Measurements from ENCODE around the gene COX17.

COX17 gene

DNA sequence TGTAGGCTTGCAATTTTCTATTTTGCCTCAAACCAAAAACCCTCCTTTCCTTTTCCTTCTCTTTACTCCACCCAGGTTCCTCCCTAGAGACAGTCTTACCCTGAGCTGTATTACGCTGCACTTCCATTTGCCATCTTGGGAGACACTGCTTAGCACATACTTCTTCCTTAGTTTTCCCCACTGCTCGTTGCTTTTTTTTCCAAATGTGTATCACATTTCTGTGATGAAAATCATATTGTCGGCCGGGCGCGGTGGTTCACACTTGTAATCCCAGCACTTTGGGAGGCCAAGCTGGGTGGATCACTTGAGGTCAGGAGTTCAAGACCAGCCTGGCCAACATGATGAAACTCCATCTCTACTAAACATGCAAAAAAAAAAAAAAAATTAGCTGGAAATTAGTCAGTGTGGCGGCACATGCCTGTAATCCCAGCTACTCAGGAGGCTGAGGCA, 46.3 kb downstream of the COX17 start:
- H3K4me3 ChIP-seq (ENCODE audit: low read length), result no peak overlapping the region
- no peaks in the 10 kb centered on the region for H3K36me3 ChIP-seq (ENCODE audit: insufficient read depth, low read length)
- H3K9ac ChIP-seq (ENCODE audit: low read depth, low read length), result no peak overlapping the region
- H3K27ac ChIP-seq (ENCODE audit: low read depth, low read length), result no peak overlapping the region
- WGBS, result 96% methylated on average over 7 of the region's 7 CpGs
- H3K4me1 ChIP-seq (ENCODE audit: insufficient read depth, low read length), result 0 out of 2 replicates have a peak, but pooled peaks cover 2% of the 10 kb centered on the region
- H3K9me3 ChIP-seq (ENCODE audit: insufficient read depth, low read depth, low read length), result no peaks in the 10 kb centered on the region
- H3K27me3 ChIP-seq (ENCODE audit: insufficient read depth, low read length), result no peaks in the 10 kb centered on the region

DNA sequence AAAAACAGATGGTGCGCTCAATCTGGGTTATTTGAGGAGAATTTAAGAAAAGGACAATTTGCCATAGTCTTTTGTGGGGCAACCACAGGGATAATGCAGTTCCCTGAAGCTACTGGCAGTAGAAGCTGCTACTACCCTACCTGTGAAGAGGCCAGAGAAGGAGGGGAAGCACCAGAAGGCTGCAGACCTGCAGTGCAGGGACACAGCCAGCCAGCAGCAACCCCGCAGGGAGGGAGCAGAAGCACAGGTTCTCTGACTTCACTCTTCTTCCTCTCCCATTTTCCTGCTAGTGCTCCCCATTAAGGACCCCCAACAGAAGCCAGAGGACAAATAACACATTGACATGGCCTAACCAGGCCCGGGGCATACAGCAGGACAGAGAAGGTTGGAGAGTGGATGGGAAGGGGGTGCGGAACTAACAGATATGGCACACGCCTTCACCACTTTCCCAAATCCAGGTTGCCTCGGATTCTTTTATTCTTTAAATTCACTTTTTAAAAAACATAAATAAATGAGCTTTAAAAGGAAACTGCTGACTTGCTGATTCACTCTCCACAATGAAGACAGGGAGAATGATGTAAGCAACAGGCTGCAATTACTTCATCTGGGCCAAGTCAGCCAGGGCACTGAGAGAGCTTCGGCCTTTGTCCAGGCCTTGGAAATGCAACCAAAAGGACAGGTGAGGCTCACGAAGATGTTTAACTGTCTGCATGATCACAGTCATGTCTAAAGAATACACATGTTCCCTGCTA, 46.9 kb downstream of the COX17 start:
- WGBS, result 92% methylated on average over 7 of the region's 8 CpGs
- 0 out of 2 replicates have a peak, but pooled peaks cover 2% of the 10 kb centered on the region for H3K4me1 ChIP-seq (ENCODE audit: insufficient read depth, low read length)
- H3K9me3 ChIP-seq (ENCODE audit: insufficient read depth, low read depth, low read length), result no peaks in the 10 kb centered on the region
- H3K27me3 ChIP-seq (ENCODE audit: insufficient read depth, low read length), result no peaks in the 10 kb centered on the region
- H3K36me3 ChIP-seq (ENCODE audit: insufficient read depth, low read length), result no peaks in the 10 kb centered on the region
- H3K9ac ChIP-seq (ENCODE audit: low read depth, low read length), result no peak overlapping the region
- H3K4me3 ChIP-seq (ENCODE audit: low read length), result no peak overlapping the region
- no peak overlapping the region for H3K27ac ChIP-seq (ENCODE audit: low read depth, low read length)

DNA sequence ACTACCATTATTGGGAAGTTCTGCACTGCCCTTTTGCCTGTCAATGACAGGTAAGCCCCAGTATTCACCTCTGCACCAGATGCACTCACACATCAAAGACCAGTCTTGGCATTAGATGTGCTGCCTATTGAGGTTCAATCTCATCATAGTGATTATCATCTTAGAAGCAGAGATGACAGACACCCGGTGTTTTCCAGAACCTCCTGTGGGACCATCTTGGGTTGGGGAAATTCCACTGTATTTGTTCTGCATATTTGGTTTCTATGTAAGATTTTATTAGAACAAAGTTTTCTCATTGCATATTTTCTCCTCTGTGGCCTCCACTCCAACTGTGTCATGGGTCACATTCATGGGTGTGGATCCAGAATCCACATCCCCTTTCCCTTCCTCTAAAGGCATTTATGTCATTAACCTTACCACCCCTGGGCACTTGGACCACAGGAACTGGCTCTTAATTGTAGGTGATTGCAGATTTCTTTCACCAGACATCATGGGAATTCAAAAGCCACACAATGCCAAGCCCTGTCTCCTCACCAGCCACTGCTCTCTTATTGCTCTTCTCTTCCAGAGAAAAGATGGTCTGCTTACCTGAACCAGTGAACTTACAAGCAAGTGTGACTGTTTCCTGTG, 48.3 kb downstream of the COX17 start:
- Histone ChIP-seq H3K36me3 (ENCODE audit: insufficient read depth, low read length) (no peaks in the 10 kb centered on the region), H3K9ac (ENCODE audit: low read depth, low read length) (no peak overlapping the region), H3K27me3 (ENCODE audit: insufficient read depth, low read length) (no peaks in the 10 kb centered on the region), H3K4me3 (ENCODE audit: low read length) (no peak overlapping the region), H3K4me1 (ENCODE audit: insufficient read depth, low read length) (0 out of 2 replicates have a peak, but pooled peaks cover 2% of the 10 kb centered on the region), H3K9me3 (ENCODE audit: insufficient read depth, low read depth, low read length) (no peaks in the 10 kb centered on the region), H3K27ac (ENCODE audit: low read depth, low read length) (no peak overlapping the region)
- 100% methylated on average over 1 of the region's 1 CpG for WGBS

DNA sequence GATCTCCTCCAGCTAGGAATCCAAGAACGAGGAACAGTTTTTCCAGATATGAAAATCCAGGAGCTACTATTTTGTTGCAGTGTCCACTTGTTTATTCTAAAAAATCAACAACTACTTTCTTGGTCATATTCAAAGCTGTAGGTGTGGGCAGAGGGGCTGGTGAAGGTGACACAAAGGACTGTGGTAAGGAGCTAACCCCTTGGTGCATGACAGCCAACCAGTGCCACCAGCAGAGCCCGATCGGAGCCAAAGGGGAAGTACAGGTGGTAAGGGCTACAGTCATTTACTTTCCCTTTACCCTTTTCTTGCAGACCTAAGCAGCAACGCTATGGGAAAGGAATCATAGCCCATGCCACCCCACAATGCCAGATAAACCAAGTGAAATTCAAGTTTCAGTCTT, 48.8 kb downstream of the COX17 start:
- Histone ChIP-seq H3K9me3 (ENCODE audit: insufficient read depth, low read depth, low read length) (no peaks in the 10 kb centered on the region), H3K9ac (ENCODE audit: low read depth, low read length) (no peak overlapping the region), H3K36me3 (ENCODE audit: insufficient read depth, low read length) (no peaks in the 10 kb centered on the region), H3K27ac (ENCODE audit: low read depth, low read length) (no peak overlapping the region), H3K4me1 (ENCODE audit: insufficient read depth, low read length) (0 out of 2 replicates have a peak, but pooled peaks cover 2% of the 10 kb centered on the region), H3K4me3 (ENCODE audit: low read length) (no peak overlapping the region), H3K27me3 (ENCODE audit: insufficient read depth, low read length) (no peaks in the 10 kb centered on the region)
- WGBS, result 96% methylated on average over 4 of the region's 4 CpGs

DNA sequence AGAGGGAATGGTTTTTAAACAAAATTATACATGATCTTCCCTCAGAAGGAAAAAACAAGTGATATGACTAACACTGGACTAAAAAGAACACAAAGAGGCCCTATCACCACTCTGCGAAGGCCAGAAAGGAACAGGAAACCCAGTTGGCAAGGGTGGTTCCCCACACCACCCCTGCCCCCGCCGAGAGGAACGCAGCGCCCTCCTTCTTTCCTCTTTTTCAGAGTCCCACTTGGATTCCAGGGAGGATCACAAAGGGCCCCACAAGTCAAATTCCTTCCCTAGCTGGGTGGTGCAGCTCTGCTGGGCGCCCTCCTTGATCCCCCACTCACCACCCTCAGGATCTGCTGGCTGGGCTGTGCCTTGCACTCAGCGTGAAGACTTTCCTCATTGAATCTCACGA, 49.7 kb downstream of the COX17 start:
- Histone ChIP-seq H3K4me3 (ENCODE audit: low read length) (no peak overlapping the region), H3K27ac (ENCODE audit: low read depth, low read length) (no peak overlapping the region), H3K4me1 (ENCODE audit: insufficient read depth, low read length) (0 out of 2 replicates have a peak, but pooled peaks cover 2% of the 10 kb centered on the region), H3K9ac (ENCODE audit: low read depth, low read length) (no peak overlapping the region), H3K27me3 (ENCODE audit: insufficient read depth, low read length) (no peaks in the 10 kb centered on the region), H3K9me3 (ENCODE audit: insufficient read depth, low read depth, low read length) (no peaks in the 10 kb centered on the region), H3K36me3 (ENCODE audit: insufficient read depth, low read length) (no peaks in the 10 kb centered on the region)
- whole genome bisulfite sequencing, result 84% methylated on average over 8 of the region's 8 CpGs

DNA sequence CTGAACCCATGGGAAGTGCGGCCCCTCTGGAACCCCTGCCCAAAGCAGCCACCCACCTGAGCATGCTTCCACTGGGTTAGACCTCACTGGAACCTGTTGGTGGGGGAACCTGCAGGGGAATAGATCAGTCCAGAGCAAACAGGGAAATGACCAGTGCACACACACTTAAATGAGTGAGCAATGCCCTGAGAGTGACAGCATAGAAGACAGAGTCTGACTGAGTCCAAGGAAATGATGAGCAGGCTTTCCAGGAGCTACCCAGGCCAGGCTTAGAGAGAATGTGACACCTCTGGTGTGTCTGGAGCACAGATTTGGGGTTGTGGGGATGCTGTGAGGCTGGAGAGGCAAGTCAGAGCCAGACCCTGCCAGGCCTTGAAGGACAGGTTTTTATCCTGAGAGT, 51.0 kb downstream of the COX17 start:
- Histone ChIP-seq H3K9ac (ENCODE audit: low read depth, low read length) (no peak overlapping the region), H3K4me1 (ENCODE audit: insufficient read depth, low read length) (0 out of 2 replicates have a peak, but pooled peaks cover 2% of the 10 kb centered on the region), H3K27me3 (ENCODE audit: insufficient read depth, low read length) (no peaks in the 10 kb centered on the region), H3K4me3 (ENCODE audit: low read length) (no peak overlapping the region), H3K9me3 (ENCODE audit: insufficient read depth, low read depth, low read length) (no peaks in the 10 kb centered on the region), H3K36me3 (ENCODE audit: insufficient read depth, low read length) (no peaks in the 10 kb centered on the region), H3K27ac (ENCODE audit: low read depth, low read length) (no peak overlapping the region)
- WGBS, result 71% methylated on average over 1 of the region's 1 CpG

DNA sequence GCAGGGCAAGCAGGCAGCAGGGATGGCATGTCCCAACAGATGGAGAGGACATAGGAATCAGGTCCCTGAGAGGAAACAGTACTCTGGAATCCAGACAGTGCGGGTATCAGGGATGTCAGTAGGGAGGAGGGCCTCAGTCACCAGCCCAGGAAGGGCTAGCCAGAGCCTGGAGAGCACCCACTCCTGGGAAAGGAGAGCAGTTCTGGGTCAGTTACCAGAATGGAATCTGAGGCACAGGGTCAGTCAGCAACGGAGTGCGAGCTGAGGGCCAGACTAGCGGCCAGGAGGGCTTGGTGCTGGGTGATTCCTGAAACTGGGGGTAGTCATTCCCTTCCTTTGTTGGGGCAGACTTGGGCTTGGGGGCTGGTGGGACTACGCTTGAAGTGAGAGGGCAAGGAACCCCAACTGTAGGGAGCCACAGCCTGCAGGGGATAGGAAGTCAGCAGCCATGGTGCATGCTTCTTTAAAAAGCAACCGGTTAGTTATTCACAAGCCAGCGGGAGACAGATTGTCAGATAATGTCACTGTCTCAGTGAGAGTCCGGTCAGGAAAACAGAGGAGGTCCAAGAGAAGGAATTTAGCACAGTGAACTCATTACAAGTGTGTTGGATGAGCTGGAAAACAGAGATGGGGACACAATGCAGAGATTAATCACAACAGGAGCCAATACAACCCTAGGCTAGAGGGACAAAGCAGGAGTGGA, 51.6 kb downstream of the COX17 start:
- Histone ChIP-seq H3K27ac (ENCODE audit: low read depth, low read length) (no peak overlapping the region), H3K36me3 (ENCODE audit: insufficient read depth, low read length) (no peaks in the 10 kb centered on the region), H3K9me3 (ENCODE audit: insufficient read depth, low read depth, low read length) (no peaks in the 10 kb centered on the region), H3K9ac (ENCODE audit: low read depth, low read length) (no peak overlapping the region), H3K4me1 (ENCODE audit: insufficient read depth, low read length) (0 out of 2 replicates have a peak, but pooled peaks cover 2% of the 10 kb centered on the region), H3K27me3 (ENCODE audit: insufficient read depth, low read length) (no peaks in the 10 kb centered on the region), H3K4me3 (ENCODE audit: low read length) (no peak overlapping the region)
- 61% methylated on average over 8 of the region's 8 CpGs for WGBS

DNA sequence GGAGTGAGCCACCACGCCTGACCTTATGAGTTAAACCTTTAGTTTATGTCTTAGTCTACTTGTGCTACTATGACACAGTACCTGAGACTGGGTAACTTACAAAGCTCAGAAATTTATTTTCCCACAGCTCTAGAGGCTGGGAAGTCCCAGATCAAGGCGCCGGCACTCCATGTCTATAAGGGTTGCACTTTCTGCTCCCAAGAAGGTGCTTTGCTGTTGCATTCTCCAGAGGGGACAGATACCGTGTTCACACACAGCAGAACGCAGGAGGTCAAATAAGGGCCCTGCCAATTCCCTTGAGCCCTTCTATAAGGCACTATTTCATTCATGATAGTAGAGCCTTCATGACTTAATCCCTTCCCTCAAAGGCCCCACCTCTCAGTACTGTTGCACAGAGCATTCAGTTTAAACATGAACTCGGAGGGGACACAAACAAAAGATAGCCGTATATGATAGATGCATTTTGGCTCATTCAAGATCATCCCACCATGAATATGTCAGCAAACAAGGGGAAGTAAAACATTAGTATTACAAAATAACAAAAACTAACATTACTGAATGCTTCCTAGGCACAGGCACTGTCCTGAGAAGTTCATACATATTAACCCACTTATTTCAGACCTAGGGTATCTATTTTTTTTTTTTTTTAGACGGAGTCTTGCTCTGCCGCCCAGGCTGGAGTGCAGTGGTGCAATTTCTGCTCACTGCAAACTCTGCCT, 53.0 kb downstream of the COX17 start:
- 92% methylated on average over 9 of the region's 9 CpGs for WGBS
- no peak overlapping the region for H3K4me3 ChIP-seq (ENCODE audit: low read length)
- H3K27ac ChIP-seq (ENCODE audit: low read depth, low read length), result no peak overlapping the region
- H3K9ac ChIP-seq (ENCODE audit: low read depth, low read length), result no peak overlapping the region
- H3K4me1 ChIP-seq (ENCODE audit: insufficient read depth, low read length), result 0 out of 2 replicates have a peak, but pooled peaks cover 2% of the 10 kb centered on the region
- H3K36me3 ChIP-seq (ENCODE audit: insufficient read depth, low read length), result no peaks in the 10 kb centered on the region
- H3K27me3 ChIP-seq (ENCODE audit: insufficient read depth, low read length), result no peaks in the 10 kb centered on the region
- H3K9me3 ChIP-seq (ENCODE audit: insufficient read depth, low read depth, low read length), result no peaks in the 10 kb centered on the region

DNA sequence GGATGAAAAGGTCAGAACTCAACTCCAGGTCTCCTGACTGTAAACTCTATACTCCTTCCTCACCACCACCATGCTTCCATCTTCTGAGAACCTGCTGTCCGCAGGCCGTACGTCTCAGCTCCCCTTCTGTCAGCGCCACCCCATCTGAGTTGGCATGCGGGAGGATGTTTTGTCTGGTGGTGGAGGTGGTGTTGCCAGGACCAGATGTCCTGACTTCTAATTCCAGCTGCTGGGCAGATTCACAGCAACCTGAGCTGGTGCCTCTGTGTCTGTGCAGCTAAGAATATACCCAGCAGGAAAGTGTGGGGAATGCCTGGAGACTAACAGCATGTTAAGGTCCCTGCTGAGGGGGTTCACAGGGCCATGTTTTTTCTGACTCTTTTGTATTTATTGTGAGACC, 56.3 kb downstream of the COX17 start:
- Histone ChIP-seq H3K4me3 (ENCODE audit: low read length) (no peak overlapping the region), H3K4me1 (ENCODE audit: insufficient read depth, low read length) (no peaks in the 10 kb centered on the region), H3K36me3 (ENCODE audit: insufficient read depth, low read length) (no peaks in the 10 kb centered on the region), H3K27me3 (ENCODE audit: insufficient read depth, low read length) (no peaks in the 10 kb centered on the region), H3K9me3 (ENCODE audit: insufficient read depth, low read depth, low read length) (no peaks in the 10 kb centered on the region), H3K9ac (ENCODE audit: low read depth, low read length) (no peak overlapping the region), H3K27ac (ENCODE audit: low read depth, low read length) (no peak overlapping the region)
- WGBS, result 92% methylated on average over 5 of the region's 5 CpGs

Data from HUES64 (cell line).